MCF 10A (cell line): ENCODE data around the gene HOXD9. TPM values are rescaled to one million over a fixed set of nuclear protein-coding genes. Genes with fewer than 3 reads are reported as not detected.

ENCODE experiments used
- BruUV-seq: library from RNA; stranded (reverse); fragments of 400-500 nt; replicated peaks from 2 replicates; lab custom pipeline; 2021; lab: Mats Ljungman, UMichigan
- CTCF ChIA-PET: fragments of 300-600 bp; sonication (Branson Sonifier 250); formaldehyde crosslinking; extraction: SDS; loops from one replicate; lab custom pipeline; 2021; ENCODE audit warnings: antibody characterized with exemption, inconsistent platforms; lab: Yijun Ruan, JAX
- POLR2A ChIA-PET: fragments of 300-600, 350-650 bp; sonication (Branson Sonifier 250); formaldehyde crosslinking; extraction: SDS; loops from one replicate; lab custom pipeline; 2020; ENCODE audit warnings: antibody characterized with exemption, inconsistent platforms; lab: Yijun Ruan, JAX
- DNase-seq: peaks from one replicate; pipeline ENCODE4 v3.0.0-alpha.2; 2018; ENCODE audit not compliant: unreplicated experiment
- H3K27ac Mint-ChIP-seq: one replicate; pipeline ENCODE4 v1.8.0; 2022; ENCODE audit warnings: mild to moderate bottlenecking, low read depth, mixed read lengths; ENCODE audit not compliant: unreplicated experiment
- H3K27me3 Mint-ChIP-seq: one replicate; pipeline ENCODE4 v1.8.0; 2022; ENCODE audit warnings: mixed read lengths; ENCODE audit not compliant: insufficient read depth, unreplicated experiment
- H3K36me3 Mint-ChIP-seq: one replicate; pipeline ENCODE4 v1.8.0; 2022; ENCODE audit warnings: mild to moderate bottlenecking, moderate library complexity, mixed read lengths; ENCODE audit not compliant: insufficient read depth, unreplicated experiment
- H3K4me1 Mint-ChIP-seq: one replicate; pipeline ENCODE4 v1.8.0; 2022; ENCODE audit warnings: mixed read lengths; ENCODE audit not compliant: insufficient read depth, unreplicated experiment
- H3K4me3 Mint-ChIP-seq: one replicate; pipeline ENCODE4 v1.8.0; 2022; ENCODE audit warnings: mild to moderate bottlenecking, moderate library complexity, mixed read lengths; ENCODE audit not compliant: unreplicated experiment
- H3K9me3 Mint-ChIP-seq: one replicate; pipeline ENCODE4 v1.8.0; 2022; ENCODE audit warnings: mixed read lengths; ENCODE audit not compliant: unreplicated experiment
- intact Hi-C: fragments of 100-400 bp; cut with micrococcal nuclease; formaldehyde crosslinking; loops from 2 replicates; pipeline ENCODE4 v1.14.1; 2022
- total RNA-seq: library from RNA; stranded (reverse); gene quantifications from 2 replicates; pipeline ENCODE4 v1.2.3, GENCODE V29; 2022
- TF ChIP-seq, protein P1 (sequence below): fragments of 200-600 bp; IDR thresholded peaks from one replicate; pipeline ENCODE4 v1.8.0; 2022; ENCODE audit warnings: antibody characterized with exemption, mild to moderate bottlenecking; ENCODE audit not compliant: unreplicated experiment

The HOXD9 gene
- total RNA-seq, 1 experiment from 2014 or later: not detected

DNA sequence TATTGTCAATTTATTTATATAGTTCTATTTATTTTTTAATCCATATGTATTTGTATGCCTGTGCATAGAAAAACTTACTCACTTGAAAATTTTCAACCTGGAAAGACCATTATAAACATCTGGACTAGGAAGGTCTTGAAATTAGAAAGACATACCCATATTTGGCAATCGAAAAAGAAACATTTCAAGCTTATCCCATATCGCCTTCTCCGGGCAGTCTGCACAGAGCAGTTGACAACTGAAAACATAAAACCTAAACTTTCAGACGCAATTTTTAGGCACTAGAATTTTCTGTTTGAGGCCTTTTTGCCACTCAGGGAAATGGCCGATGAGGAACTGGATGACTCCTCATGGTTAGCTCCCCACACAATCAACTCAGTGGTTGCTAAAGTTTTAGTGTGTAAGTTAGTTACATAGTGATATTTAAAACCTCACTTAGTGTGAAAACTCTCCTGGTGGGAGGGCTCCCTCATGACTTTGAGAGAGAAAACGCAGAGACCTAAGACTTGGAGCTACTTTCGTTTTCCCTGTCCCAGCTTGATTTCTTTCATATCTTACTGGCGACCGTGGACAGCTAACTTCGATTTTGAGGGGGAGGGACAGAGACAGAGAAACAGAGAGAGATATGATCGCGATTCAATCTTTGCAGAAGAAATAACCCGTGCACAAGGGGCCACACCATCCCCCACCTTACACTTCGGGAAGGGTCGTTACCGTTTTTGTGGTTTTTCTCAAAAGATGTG lies 26.1 kb upstream of the HOXD9 start:
- Mint-ChIP-seq H3K27me3 (peaks cover 55% of the 10 kb centered on the region), H3K9me3 (no peaks in the 10 kb centered on the region), H3K27ac (peak overlapping the region; percentile 71), H3K36me3 (no peaks in the 10 kb centered on the region), H3K4me1 (peaks cover 13% of the 10 kb centered on the region), H3K4me3 (peak overlapping the region; percentile 77)
- TF ChIP-seq, protein P1, sequence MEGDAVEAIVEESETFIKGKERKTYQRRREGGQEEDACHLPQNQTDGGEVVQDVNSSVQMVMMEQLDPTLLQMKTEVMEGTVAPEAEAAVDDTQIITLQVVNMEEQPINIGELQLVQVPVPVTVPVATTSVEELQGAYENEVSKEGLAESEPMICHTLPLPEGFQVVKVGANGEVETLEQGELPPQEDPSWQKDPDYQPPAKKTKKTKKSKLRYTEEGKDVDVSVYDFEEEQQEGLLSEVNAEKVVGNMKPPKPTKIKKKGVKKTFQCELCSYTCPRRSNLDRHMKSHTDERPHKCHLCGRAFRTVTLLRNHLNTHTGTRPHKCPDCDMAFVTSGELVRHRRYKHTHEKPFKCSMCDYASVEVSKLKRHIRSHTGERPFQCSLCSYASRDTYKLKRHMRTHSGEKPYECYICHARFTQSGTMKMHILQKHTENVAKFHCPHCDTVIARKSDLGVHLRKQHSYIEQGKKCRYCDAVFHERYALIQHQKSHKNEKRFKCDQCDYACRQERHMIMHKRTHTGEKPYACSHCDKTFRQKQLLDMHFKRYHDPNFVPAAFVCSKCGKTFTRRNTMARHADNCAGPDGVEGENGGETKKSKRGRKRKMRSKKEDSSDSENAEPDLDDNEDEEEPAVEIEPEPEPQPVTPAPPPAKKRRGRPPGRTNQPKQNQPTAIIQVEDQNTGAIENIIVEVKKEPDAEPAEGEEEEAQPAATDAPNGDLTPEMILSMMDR: no peak
- no TSS peak for BruUV-seq
- CTCF ChIA-PET: interaction anchor here (0.6 to 4.6 kb wide), 49 partner anchors 8 to 1791 kb away, joined by 3 to 43 read pairs (median 4); no protein-coding TSS in a partner anchor
- POLR2A ChIA-PET: interaction anchor here (0.7 to 2.0 kb wide), 9 partner anchors 10 to 928 kb away, joined by 3 to 5 read pairs (median 4); partner anchors contain the start of gene ATF2
- intact Hi-C loops: loop anchor here (2.0 to 5.0 kb wide), 4 partner anchors 406 to 1394 kb away; no protein-coding TSS in a partner anchor
- peak; percentile 56 for DNase-seq

- Mint-ChIP-seq H3K27me3 (peaks cover 47% of the 10 kb centered on the region), H3K4me3 (peak overlapping the region; percentile 77), H3K9me3 (no peaks in the 10 kb centered on the region), H3K36me3 (no peaks in the 10 kb centered on the region), H3K27ac (peak overlapping the region; percentile 71), H3K4me1 (peaks cover 13% of the 10 kb centered on the region)
- peak; percentile 89 for DNase-seq
- CTCF ChIA-PET: interaction anchor here (0.6 to 4.6 kb wide), 72 partner anchors 8 to 1557 kb away, joined by 3 to 43 read pairs (median 4); partner anchors contain the start of gene HOXD11
- no TSS peak for BruUV-seq
- intact Hi-C loops: loop anchor here (1.0 to 5.0 kb wide), 8 partner anchors 406 to 1395 kb away; no protein-coding TSS in a partner anchor
- TF ChIP-seq, protein P1: peak; percentile 92
- POLR2A ChIA-PET: interaction anchor here (0.5 to 2.0 kb wide), 13 partner anchors 9 to 1398 kb away, joined by 3 to 5 read pairs (median 4); partner anchors contain the start of gene ATF2
These were observed 25.3 kb upstream of the HOXD9 start for GRCh38 chr2:176096986-176097819.

DNA sequence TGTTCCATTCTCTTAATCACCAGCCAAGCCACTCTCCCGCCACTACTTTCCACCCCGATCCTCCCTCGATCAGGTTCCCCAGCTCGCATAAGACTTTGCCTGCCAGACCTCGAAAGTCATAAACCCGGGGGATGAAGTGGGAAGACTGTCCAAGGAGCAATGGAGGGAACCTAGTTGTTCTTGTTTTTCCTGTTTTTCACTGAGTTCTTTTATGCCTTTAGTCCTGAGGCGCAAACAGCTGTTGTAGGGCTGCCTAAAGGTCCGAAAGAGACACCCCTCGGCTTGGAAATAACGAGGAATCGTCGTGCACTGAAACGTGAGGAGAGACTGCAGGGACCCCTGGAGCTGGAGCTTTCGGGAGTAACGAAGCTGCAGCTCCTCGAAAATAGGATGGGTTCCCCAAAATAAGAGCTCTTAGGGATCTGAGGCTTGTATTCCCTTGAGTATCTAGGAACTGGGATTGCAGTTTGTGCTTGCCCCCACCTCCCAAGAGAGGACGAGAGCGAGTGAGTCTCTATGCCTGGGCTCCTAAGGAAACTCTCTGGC lies 24.6 kb upstream of the HOXD9 start:
- POLR2A ChIA-PET: interaction anchor here (0.9 to 2.0 kb wide), 9 partner anchors 9 to 1398 kb away, joined by 3 to 5 read pairs (median 4); no protein-coding TSS in a partner anchor
- no peaks in the 10 kb centered on the region for H3K36me3 Mint-ChIP-seq

More for the DNA sequence above, 24.6 kb upstream of the HOXD9 start:
- no peak for DNase-seq
- Mint-ChIP-seq H3K4me3 (peak overlapping the region; percentile 77), H3K27ac (no peak overlapping the region), H3K9me3 (no peaks in the 10 kb centered on the region), H3K27me3 (peaks cover 45% of the 10 kb centered on the region), H3K4me1 (peaks cover 13% of the 10 kb centered on the region)
- CTCF ChIA-PET: interaction anchor here (0.6 to 4.6 kb wide), 51 partner anchors 9 to 1612 kb away, joined by 3 to 43 read pairs (median 4); partner anchors contain the start of gene HOXD11
- intact Hi-C loops: loop anchor here (1.0 to 5.0 kb wide), 8 partner anchors 407 to 1396 kb away; no protein-coding TSS in a partner anchor
- no TSS peak for BruUV-seq
- TF ChIP-seq, protein P1: no peak
